Measurements from ENCODE around the gene GSTO2. TPM values are rescaled to one million over a fixed set of nuclear protein-coding genes. Genes with fewer than 3 reads are reported as not detected.

GSTO2 gene
- total and polyA plus RNA-seq, 10 of the 15 experiments (the other 5 are each of a cell fraction or from before 2014, with no cell fraction given) = 0.16 to 0.86 (median 0.46) TPM

DNA sequence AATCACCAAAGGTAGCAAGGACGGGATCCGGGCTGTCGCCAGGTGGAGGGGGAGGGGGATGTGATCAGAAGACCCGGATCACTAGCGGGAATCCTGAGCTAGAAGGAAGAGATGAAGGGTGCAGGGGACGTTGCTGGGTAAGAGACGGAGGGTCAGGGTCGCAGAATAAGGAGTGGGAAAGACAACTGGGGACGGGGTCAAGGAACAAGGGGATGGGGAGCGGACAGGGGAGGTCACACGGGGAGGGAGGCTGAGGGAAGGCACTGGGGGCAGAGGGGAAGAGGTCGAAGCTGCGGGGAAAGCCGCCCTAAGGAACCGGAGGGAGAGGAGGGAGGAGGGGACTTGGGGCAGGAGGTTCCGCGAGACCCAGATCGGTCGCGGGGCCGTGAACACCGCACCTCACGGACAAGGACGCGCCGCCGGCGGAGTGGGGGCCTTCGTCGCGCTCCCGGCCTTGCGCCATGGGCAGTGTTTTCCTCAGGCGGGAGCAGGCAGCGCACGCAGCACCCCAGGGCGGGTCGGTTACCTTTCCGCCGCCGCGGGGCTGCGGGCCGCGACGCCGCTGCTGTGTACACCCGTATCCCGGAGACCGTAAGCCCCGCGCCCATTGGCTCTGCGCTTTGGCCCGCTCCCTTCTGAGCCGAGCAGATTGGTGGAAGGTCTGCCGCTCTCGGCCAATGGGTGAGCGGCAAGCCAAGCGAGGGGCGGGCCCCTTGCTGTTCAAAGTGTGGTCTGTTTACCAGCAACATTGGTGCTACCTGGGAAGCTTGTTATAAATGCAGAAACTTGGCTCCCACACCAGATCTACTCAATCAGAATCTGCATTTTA, 37.0 kb upstream of the GSTO2 start, which contains the start of gene CFAP43 (continued):
- TF ChIP-seq, protein P1, sequence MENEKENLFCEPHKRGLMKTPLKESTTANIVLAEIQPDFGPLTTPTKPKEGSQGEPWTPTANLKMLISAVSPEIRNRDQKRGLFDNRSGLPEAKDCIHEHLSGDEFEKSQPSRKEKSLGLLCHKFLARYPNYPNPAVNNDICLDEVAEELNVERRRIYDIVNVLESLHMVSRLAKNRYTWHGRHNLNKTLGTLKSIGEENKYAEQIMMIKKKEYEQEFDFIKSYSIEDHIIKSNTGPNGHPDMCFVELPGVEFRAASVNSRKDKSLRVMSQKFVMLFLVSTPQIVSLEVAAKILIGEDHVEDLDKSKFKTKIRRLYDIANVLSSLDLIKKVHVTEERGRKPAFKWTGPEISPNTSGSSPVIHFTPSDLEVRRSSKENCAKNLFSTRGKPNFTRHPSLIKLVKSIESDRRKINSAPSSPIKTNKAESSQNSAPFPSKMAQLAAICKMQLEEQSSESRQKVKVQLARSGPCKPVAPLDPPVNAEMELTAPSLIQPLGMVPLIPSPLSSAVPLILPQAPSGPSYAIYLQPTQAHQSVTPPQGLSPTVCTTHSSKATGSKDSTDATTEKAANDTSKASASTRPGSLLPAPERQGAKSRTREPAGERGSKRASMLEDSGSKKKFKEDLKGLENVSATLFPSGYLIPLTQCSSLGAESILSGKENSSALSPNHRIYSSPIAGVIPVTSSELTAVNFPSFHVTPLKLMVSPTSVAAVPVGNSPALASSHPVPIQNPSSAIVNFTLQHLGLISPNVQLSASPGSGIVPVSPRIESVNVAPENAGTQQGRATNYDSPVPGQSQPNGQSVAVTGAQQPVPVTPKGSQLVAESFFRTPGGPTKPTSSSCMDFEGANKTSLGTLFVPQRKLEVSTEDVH (IDR thresholded peaks at IDR 0.05; ENCODE audit: low read depth, partially characterized antibody) = no peak
- no peak for TF ChIP-seq TAF1 (IDR thresholded peaks at IDR 0.05; ENCODE audit: borderline replicate concordance, low read depth, low read length)
- no peak for TF ChIP-seq NRF1 (conservative IDR thresholded peaks at IDR 0.05; ENCODE audit: low read depth, low read length)
- TF ChIP-seq NR2C2 (IDR thresholded peaks at IDR 0.05; ENCODE audit: borderline replicate concordance, control insufficient read depth, insufficient read length, low read depth) = no peak
- no peak for TF ChIP-seq TBL1XR1 (IDR thresholded peaks at IDR 0.05; ENCODE audit: low read depth, low read length)
- no peak for TF ChIP-seq MEF2A (IDR thresholded peaks at IDR 0.05; ENCODE audit: insufficient read depth, low read depth, low read length)
- peak; percentile 58; the same call in 1 of the 2 replicates for TF ChIP-seq ZNF207 (IDR thresholded peaks at IDR 0.05; ENCODE audit: borderline replicate concordance)
- TF ChIP-seq MEF2B (IDR thresholded peaks at IDR 0.05; ENCODE audit: partially characterized antibody, poor library complexity, severe bottlenecking) = no peak
- TF ChIP-seq, protein P2, sequence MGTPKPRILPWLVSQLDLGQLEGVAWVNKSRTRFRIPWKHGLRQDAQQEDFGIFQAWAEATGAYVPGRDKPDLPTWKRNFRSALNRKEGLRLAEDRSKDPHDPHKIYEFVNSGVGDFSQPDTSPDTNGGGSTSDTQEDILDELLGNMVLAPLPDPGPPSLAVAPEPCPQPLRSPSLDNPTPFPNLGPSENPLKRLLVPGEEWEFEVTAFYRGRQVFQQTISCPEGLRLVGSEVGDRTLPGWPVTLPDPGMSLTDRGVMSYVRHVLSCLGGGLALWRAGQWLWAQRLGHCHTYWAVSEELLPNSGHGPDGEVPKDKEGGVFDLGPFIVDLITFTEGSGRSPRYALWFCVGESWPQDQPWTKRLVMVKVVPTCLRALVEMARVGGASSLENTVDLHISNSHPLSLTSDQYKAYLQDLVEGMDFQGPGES (IDR thresholded peaks at IDR 0.05) = peak; percentile 90
- TF ChIP-seq, protein P3, sequence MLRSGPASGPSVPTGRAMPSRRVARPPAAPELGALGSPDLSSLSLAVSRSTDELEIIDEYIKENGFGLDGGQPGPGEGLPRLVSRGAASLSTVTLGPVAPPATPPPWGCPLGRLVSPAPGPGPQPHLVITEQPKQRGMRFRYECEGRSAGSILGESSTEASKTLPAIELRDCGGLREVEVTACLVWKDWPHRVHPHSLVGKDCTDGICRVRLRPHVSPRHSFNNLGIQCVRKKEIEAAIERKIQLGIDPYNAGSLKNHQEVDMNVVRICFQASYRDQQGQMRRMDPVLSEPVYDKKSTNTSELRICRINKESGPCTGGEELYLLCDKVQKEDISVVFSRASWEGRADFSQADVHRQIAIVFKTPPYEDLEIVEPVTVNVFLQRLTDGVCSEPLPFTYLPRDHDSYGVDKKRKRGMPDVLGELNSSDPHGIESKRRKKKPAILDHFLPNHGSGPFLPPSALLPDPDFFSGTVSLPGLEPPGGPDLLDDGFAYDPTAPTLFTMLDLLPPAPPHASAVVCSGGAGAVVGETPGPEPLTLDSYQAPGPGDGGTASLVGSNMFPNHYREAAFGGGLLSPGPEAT (IDR thresholded peaks at IDR 0.05; ENCODE audit: low read depth) = no peak
- TF ChIP-seq RUNX3 (IDR thresholded peaks at IDR 0.05; ENCODE audit: low read length) = no peak; the same call in 1 of the 2 replicates
- TF ChIP-seq, protein P4, sequence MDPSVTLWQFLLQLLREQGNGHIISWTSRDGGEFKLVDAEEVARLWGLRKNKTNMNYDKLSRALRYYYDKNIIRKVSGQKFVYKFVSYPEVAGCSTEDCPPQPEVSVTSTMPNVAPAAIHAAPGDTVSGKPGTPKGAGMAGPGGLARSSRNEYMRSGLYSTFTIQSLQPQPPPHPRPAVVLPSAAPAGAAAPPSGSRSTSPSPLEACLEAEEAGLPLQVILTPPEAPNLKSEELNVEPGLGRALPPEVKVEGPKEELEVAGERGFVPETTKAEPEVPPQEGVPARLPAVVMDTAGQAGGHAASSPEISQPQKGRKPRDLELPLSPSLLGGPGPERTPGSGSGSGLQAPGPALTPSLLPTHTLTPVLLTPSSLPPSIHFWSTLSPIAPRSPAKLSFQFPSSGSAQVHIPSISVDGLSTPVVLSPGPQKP (IDR thresholded peaks at IDR 0.05; ENCODE audit: low read depth, low read length) = no peak
- TF ChIP-seq RCOR1 (conservative IDR thresholded peaks at IDR 0.05; ENCODE audit: low read depth, low read length) = no peak
- TF ChIP-seq, protein P5, sequence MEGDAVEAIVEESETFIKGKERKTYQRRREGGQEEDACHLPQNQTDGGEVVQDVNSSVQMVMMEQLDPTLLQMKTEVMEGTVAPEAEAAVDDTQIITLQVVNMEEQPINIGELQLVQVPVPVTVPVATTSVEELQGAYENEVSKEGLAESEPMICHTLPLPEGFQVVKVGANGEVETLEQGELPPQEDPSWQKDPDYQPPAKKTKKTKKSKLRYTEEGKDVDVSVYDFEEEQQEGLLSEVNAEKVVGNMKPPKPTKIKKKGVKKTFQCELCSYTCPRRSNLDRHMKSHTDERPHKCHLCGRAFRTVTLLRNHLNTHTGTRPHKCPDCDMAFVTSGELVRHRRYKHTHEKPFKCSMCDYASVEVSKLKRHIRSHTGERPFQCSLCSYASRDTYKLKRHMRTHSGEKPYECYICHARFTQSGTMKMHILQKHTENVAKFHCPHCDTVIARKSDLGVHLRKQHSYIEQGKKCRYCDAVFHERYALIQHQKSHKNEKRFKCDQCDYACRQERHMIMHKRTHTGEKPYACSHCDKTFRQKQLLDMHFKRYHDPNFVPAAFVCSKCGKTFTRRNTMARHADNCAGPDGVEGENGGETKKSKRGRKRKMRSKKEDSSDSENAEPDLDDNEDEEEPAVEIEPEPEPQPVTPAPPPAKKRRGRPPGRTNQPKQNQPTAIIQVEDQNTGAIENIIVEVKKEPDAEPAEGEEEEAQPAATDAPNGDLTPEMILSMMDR (IDR thresholded peaks at IDR 0.05 in 2 of 3, conservative IDR thresholded peaks at IDR 0.05 in 1 of 3; ENCODE audit: control insufficient read depth in 2 of 3, extremely low read depth in 1 of 3, insufficient read depth in 1 of 3, low read depth in 3 of 3, low read length in 3 of 3) = no peak
- no peak for TF ChIP-seq CEBPB (IDR thresholded peaks at IDR 0.05; ENCODE audit: borderline replicate concordance in 1 of 2, low read depth in 2 of 2, low read length in 2 of 2)
- TF ChIP-seq ZNF217 (IDR thresholded peaks at IDR 0.05) = no peak
- TF ChIP-seq NFYB (IDR thresholded peaks at IDR 0.05; ENCODE audit: insufficient read depth, low read depth, low read length) = peak; percentile 84
- peak; percentile 65 for TF ChIP-seq IKZF1 (conservative IDR thresholded peaks at IDR 0.05)
- 0 out of 2 replicates have a peak, but pooled peaks have one; percentile 21 for TF ChIP-seq NR2F1 (conservative IDR thresholded peaks at IDR 0.05)
- TF ChIP-seq TCF12 (IDR thresholded peaks at IDR 0.05; ENCODE audit: low read depth, low read length) = no peak
- no peak for TF ChIP-seq POLR2AphosphoS5 (IDR thresholded peaks at IDR 0.05; ENCODE audit: low read length)

All from GM12878 (cell line).